Measurements from ENCODE around the gene NGEF.
"Not testable (repeated sequence)": the region's sequence is repeated elsewhere in the genome, so short reads cannot be mapped to it uniquely, and the experiment has no call there.

NGEF gene

DNA sequence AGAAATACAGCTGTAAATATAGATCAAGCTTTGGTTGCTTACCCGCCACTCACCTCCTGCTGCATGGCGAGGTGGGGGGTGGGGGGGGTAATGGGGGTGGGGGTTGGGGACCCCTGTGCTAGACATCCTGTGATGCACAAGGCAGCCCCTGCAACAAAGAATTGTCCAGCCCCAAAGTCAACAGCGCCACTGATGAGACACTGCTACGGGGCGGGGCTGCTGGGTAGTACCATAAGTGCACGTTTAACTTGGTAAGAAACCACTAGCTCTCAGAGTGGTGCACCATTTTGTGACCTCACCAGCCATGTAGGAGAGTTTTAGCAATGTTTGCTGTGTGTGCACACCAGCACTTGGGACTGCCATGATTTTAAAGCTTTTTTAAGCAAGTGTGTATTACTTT lies 102.7 kb downstream of the NGEF start:
- no peak overlapping the region for H3K4me3 ChIP-seq (ENCODE audit: low read length)
- no peak for DNase-seq (ENCODE audit: low read depth)
- TF ChIP-seq, protein P1, sequence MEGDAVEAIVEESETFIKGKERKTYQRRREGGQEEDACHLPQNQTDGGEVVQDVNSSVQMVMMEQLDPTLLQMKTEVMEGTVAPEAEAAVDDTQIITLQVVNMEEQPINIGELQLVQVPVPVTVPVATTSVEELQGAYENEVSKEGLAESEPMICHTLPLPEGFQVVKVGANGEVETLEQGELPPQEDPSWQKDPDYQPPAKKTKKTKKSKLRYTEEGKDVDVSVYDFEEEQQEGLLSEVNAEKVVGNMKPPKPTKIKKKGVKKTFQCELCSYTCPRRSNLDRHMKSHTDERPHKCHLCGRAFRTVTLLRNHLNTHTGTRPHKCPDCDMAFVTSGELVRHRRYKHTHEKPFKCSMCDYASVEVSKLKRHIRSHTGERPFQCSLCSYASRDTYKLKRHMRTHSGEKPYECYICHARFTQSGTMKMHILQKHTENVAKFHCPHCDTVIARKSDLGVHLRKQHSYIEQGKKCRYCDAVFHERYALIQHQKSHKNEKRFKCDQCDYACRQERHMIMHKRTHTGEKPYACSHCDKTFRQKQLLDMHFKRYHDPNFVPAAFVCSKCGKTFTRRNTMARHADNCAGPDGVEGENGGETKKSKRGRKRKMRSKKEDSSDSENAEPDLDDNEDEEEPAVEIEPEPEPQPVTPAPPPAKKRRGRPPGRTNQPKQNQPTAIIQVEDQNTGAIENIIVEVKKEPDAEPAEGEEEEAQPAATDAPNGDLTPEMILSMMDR (IDR thresholded peaks at IDR 0.05; ENCODE audit: insufficient read depth, low read depth, low read length, missing control alignments): no peak

DNA sequence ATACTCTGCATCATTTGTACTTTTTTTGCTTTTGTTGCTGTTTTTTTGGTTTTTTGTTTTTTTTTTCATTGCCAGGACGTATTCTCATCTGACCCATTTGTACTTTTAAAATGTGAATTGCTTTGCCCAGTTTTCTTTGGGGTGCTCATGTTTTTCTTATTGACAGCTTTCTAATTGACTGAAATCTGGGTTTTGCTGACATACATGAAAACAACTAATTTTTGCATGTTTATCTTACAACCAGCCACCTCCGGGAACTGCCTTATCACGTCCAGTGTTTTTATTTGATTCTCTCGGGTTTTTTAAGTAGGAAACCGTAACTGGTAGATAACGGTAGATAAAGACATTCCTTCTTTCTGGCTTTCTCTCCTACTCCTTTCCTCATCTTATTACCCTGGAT lies 104.4 kb downstream of the NGEF start:
- no peak for DNase-seq (ENCODE audit: low read depth)
- TF ChIP-seq, protein P1 (IDR thresholded peaks at IDR 0.05; ENCODE audit: insufficient read depth, low read depth, low read length, missing control alignments): no peak

GRCh38 chr2:232907718-232908085 lies 105.4 kb downstream of the NGEF start:
- not testable (repeated sequence) for DNase-seq (ENCODE audit: low read depth); H3K4me3 ChIP-seq (ENCODE audit: low read length)

More for the DNA sequence above, 104.4 kb downstream of the NGEF start:
- no peak overlapping the region for H3K4me3 ChIP-seq (ENCODE audit: low read length)

- DNase-seq (ENCODE audit: low read depth): not testable (repeated sequence)
Measured at GRCh38 chr2:232906867-232907717, 106.0 kb downstream of the NGEF start.

DNA sequence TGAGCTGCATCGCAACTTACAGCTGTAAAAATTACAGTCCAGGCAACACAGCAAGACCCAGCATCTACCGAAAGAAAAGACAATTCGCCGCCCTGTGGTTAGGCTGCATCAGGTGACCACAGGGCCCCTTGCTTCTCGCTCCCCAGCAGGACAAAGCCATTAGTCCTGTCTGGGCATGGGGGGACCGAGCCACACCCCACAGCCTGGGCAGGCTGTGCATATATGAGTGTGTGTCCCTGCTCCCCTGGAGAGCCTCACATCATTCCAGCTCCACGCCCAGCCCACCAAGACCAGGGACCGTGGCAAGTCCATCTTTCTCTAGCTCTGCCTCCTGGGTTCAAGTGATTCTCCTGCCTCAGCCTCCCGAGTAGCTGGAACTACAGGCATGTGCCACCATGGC lies 109.1 kb downstream of the NGEF start:
- H3K4me3 ChIP-seq (ENCODE audit: low read length): no peak overlapping the region
- no peak for DNase-seq (ENCODE audit: low read depth)
- TF ChIP-seq, protein P1 (IDR thresholded peaks at IDR 0.05; ENCODE audit: insufficient read depth, low read depth, low read length, missing control alignments): no peak

More at GRCh38 chr2:232906867-232907717, 106.0 kb downstream of the NGEF start:
- H3K4me3 ChIP-seq (ENCODE audit: low read length): not testable (repeated sequence)

DNA sequence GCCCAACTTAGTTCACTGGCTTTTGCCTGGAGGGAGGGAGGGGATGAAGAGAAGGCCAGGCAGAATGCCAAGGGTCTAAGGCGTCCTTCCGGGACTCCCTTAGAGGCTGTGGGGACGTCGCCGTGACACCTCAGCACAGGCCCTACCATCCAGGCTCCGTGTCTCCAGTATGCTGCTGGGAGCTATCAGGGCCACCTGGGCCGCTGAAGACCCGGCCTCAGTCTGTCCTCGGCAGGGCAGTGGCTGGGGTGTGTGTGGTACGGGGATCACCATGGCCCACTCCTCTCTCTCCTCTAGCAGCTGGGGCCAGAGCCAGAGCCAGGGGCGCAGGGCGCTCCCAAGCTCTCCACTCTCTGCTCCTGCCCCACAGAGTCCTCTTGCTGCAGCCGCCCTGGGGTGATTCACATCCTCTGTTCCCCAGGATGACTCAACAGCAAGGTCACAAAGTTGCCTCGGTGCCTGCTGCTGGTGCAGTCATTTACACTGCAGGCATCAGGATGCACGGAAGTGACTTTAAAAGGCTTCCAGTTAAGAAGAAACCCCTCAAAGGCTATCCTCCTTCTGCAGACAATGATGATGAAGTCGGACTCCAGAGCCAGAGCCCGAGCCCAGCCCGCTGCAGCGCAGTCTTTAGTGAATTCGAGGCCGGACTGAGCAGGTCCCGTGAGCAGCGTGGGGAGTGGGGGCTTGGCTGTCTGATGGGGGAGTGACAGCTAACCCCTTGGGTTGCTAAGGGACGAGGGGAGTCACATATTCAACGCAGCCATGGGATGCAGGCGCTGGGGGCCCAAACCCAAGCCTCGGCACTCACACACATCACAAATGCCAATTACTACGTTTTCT lies 111.1 kb downstream of the NGEF start:
- peak; percentile 91 for DNase-seq (ENCODE audit: low read depth)
- TF ChIP-seq, protein P1 (IDR thresholded peaks at IDR 0.05; ENCODE audit: insufficient read depth, low read depth, low read length, missing control alignments): no peak
- H3K4me3 ChIP-seq (ENCODE audit: low read length): no peak overlapping the region

GRCh38 chr2:232900811-232901735 lies 112.0 kb downstream of the NGEF start:
- no peak for DNase-seq (ENCODE audit: low read depth)
- H3K4me3 ChIP-seq (ENCODE audit: low read length): no peak overlapping the region
- TF ChIP-seq, protein P1 (IDR thresholded peaks at IDR 0.05; ENCODE audit: insufficient read depth, low read depth, low read length, missing control alignments): no peak
